H9 (cell line): ENCODE data around the gene RETN. TPM values are rescaled to one million over a fixed set of nuclear protein-coding genes. Genes with fewer than 3 reads are reported as not detected.

Source experiments
- DNase-seq: peaks from one replicate; pipeline ENCODE4 v3.0.0-alpha.2; 2017
- H2AFZ ChIP-seq: one replicate; pipeline ENCODE4 v1.6.1; 2013; ENCODE audit warnings: mild to moderate bottlenecking, low read length, control low read depth, moderate library complexity
- H2AK5ac ChIP-seq: 2 replicates; pipeline ENCODE4 v1.6.1; 2013; ENCODE audit warnings: low read length, control low read depth, mixed read lengths; ENCODE audit not compliant: insufficient read length
- H2BK120ac ChIP-seq: one replicate; pipeline ENCODE4 v1.6.1; 2013; ENCODE audit warnings: low read depth, mild to moderate bottlenecking, low read length, control low read depth, inconsistent platforms; ENCODE audit not compliant: poor library complexity, severe bottlenecking
- H2BK12ac ChIP-seq: 2 replicates; pipeline ENCODE4 v1.6.1; 2013; ENCODE audit warnings: low read length, control low read depth, mixed read lengths, low read depth; ENCODE audit not compliant: insufficient read length
- H2BK15ac ChIP-seq: 2 replicates; pipeline ENCODE4 v1.6.1; 2013; ENCODE audit warnings: low read depth, low read length, control low read depth
- H2BK20ac ChIP-seq: one replicate; pipeline ENCODE4 v1.6.1; 2013; ENCODE audit warnings: low read depth, mild to moderate bottlenecking, low read length, control low read depth, inconsistent platforms; ENCODE audit not compliant: poor library complexity, severe bottlenecking
- H2BK5ac ChIP-seq: 2 replicates; pipeline ENCODE4 v1.6.1; 2013; ENCODE audit warnings: low read length, control low read depth, mixed read lengths; ENCODE audit not compliant: insufficient read length
- H3K14ac ChIP-seq: 2 replicates; pipeline ENCODE4 v1.6.1; 2013; ENCODE audit warnings: low read length, control low read depth; ENCODE audit not compliant: insufficient read depth
- H3K18ac ChIP-seq: 2 replicates; pipeline ENCODE4 v1.6.1; 2013; ENCODE audit warnings: low read depth, mild to moderate bottlenecking, mixed read lengths, low read length, control low read depth; ENCODE audit not compliant: insufficient read length
- H3K23ac ChIP-seq: 2 replicates; pipeline ENCODE4 v1.6.1; 2013; ENCODE audit warnings: low read length, control low read depth, mixed read lengths, low read depth; ENCODE audit not compliant: insufficient read length
- H3K23me2 ChIP-seq: 2 replicates; pipeline ENCODE4 v1.6.1; 2013; ENCODE audit warnings: low read depth, mild to moderate bottlenecking, mixed read lengths, low read length, control low read depth; ENCODE audit not compliant: insufficient read length, poor library complexity, severe bottlenecking
- H3K27ac ChIP-seq: 2 replicates; pipeline ENCODE4 v1.5.1; 2013; ENCODE audit warnings: low read length, control low read depth, mixed read lengths, low read depth; ENCODE audit not compliant: insufficient read length
- H3K27me3 ChIP-seq: 2 replicates; pipeline ENCODE4 v1.6.1; 2013; ENCODE audit warnings: low read length, control low read depth, inconsistent platforms; ENCODE audit not compliant: insufficient read depth
- H3K4ac ChIP-seq: 2 replicates; pipeline ENCODE4 v1.6.1; 2013; ENCODE audit warnings: low read depth, mild to moderate bottlenecking, control low read depth, inconsistent platforms, low read length, moderate library complexity
- H3K4me1 ChIP-seq: 2 replicates; pipeline ENCODE4 v1.6.1; 2013; ENCODE audit warnings: low read length, control low read depth, inconsistent platforms; ENCODE audit not compliant: insufficient read depth
- H3K4me2 ChIP-seq: 2 replicates; pipeline ENCODE4 v1.6.1; 2013; ENCODE audit warnings: low read length, control low read depth, mixed read lengths; ENCODE audit not compliant: insufficient read length, insufficient read depth
- H3K56ac ChIP-seq: 2 replicates; pipeline ENCODE4 v1.6.1; 2013; ENCODE audit warnings: low read depth, mild to moderate bottlenecking, mixed read lengths, low read length, control low read depth; ENCODE audit not compliant: insufficient read length
- H3K79me1 ChIP-seq: 2 replicates; pipeline ENCODE4 v1.6.1; 2013; ENCODE audit warnings: low read depth, mild to moderate bottlenecking, moderate library complexity, low read length, control low read depth, inconsistent platforms; ENCODE audit not compliant: insufficient read depth, poor library complexity, severe bottlenecking
- H3K79me2 ChIP-seq: 2 replicates; pipeline ENCODE4 v1.6.1; 2013; ENCODE audit warnings: low read length, control low read depth, inconsistent platforms; ENCODE audit not compliant: insufficient read depth
- H3K9ac ChIP-seq: 2 replicates; pipeline ENCODE4 v1.6.1; 2013; ENCODE audit warnings: low read length, control low read depth, mixed read lengths; ENCODE audit not compliant: insufficient read length; ENCODE audit errors: extremely low read depth
- H3K9me3 ChIP-seq: one replicate; pipeline ENCODE4 v1.6.1; 2013; ENCODE audit warnings: low read depth, low read length, inconsistent platforms; ENCODE audit not compliant: control insufficient read depth
- H3T11ph ChIP-seq: one replicate; pipeline ENCODE4 v1.6.1; 2013; ENCODE audit warnings: mild to moderate bottlenecking, low read length, control low read depth, inconsistent platforms
- H4K20me1 ChIP-seq: one replicate; pipeline ENCODE4 v1.6.1; 2013; ENCODE audit not compliant: control insufficient read depth, insufficient read length, insufficient read depth
- H4K5ac ChIP-seq: 2 replicates; pipeline ENCODE4 v1.6.1; 2013; ENCODE audit warnings: low read depth, mild to moderate bottlenecking, mixed read lengths, low read length, control low read depth; ENCODE audit not compliant: insufficient read length
- H4K8ac ChIP-seq: replicated peaks from 2 replicates; pipeline ENCODE4 v1.6.1; 2013; ENCODE audit warnings: low read length, control low read depth, mixed read lengths, low read depth; ENCODE audit not compliant: insufficient read length
- H4K91ac ChIP-seq: 2 replicates; pipeline ENCODE4 v1.6.1; 2013; ENCODE audit warnings: low read depth, mild to moderate bottlenecking, moderate library complexity, mixed read lengths, low read length, control low read depth; ENCODE audit not compliant: insufficient read length
- H3K27ac Mint-ChIP-seq, 3 experiments: 2 replicates in 2 of 3; 3 replicates in 1 of 3; pipeline ENCODE4 v1.8.0; 2020 to 2021; ENCODE audit warnings: mixed read lengths in 3 of 3, mild to moderate bottlenecking in 1 of 3, moderate library complexity in 1 of 3
- H3K27me3 Mint-ChIP-seq: 2 replicates; pipeline ENCODE4 v1.8.0; 2021; ENCODE audit warnings: low read depth, mild to moderate bottlenecking, moderate library complexity, mixed read lengths
- H3K36me3 Mint-ChIP-seq, 3 experiments: 2 replicates in 2 of 3; 3 replicates in 1 of 3; pipeline ENCODE4 v1.8.0; 2020 to 2021; ENCODE audit warnings: low read depth in 3 of 3, mixed read lengths in 3 of 3; ENCODE audit not compliant: insufficient read depth in 1 of 3
- H3K4me1 Mint-ChIP-seq, 2 experiments: 2 replicates each; pipeline ENCODE4 v1.8.0; 2020; ENCODE audit warnings: mixed read lengths in 2 of 2
- H3K4me3 Mint-ChIP-seq, 2 experiments: 2 replicates in 1 of 2; 3 replicates in 1 of 2; pipeline ENCODE4 v1.8.0; 2020 to 2021; ENCODE audit warnings: mild to moderate bottlenecking in 2 of 2, mixed read lengths in 2 of 2, moderate library complexity in 1 of 2
- H3K9me3 Mint-ChIP-seq, 2 experiments: 2 replicates in 1 of 2; 3 replicates in 1 of 2; pipeline ENCODE4 v1.8.0; 2020; ENCODE audit warnings: mild to moderate bottlenecking in 2 of 2, mixed read lengths in 2 of 2, moderate library complexity in 1 of 2
- CTCF ChIP-seq: fragments of 200-600 bp; sonication (generic); conservative IDR thresholded peaks from 3 replicates; pipeline ENCODE4 v1.8.0; 2021; ENCODE audit warnings: antibody characterized with exemption, mild to moderate bottlenecking
- WGBS: extraction: QIAGEN DNeasy Blood & Tissue Kit; methylation state at CpG from one replicate; pipeline ENCODE4 v1.1.7; 2013; ENCODE audit warnings: missing lambda C conversion rate, low lambda C conversion rate, mixed read lengths; ENCODE audit not compliant: insufficient read length; ENCODE audit errors: extremely low coverage; 5-methylcytosine and 5-hydroxymethylcytosine counted together
- total RNA-seq: library from RNA; stranded (reverse); gene quantifications from 2 replicates; pipeline ENCODE4 v1.2.1, GENCODE V29; 2021

RETN gene
- total RNA-seq, 1 experiment from 2014 or later: not detected

- Mint-ChIP-seq H3K4me3 (no peak overlapping the region), H3K36me3 (no peaks in the 10 kb centered on the region), H3K27ac (no peak overlapping the region; a peak in 1 of 7 replicates), H3K4me1 (no peaks in the 10 kb centered on the region), H3K27me3 (peaks cover 24% of the 10 kb centered on the region), H3K9me3 (no peaks in the 10 kb centered on the region; a peak in 2 of 5 replicates)
- DNase-seq: no peak
- Histone ChIP-seq H3T11ph (no peak overlapping the region), H3K9me3 (no peaks in the 10 kb centered on the region), H4K20me1 (no peaks in the 10 kb centered on the region), H3K4me2 (no peak overlapping the region), H3K14ac (no peak overlapping the region), H3K79me2 (no peaks in the 10 kb centered on the region), H4K5ac (no peak overlapping the region), H3K4ac (no peak overlapping the region), H2BK15ac (no peak overlapping the region), H3K56ac (no peak overlapping the region), H2AFZ (no peak overlapping the region), H2BK120ac (no peak overlapping the region), H2BK12ac (no peak overlapping the region), H3K79me1 (no peaks in the 10 kb centered on the region), H3K27ac (no peak overlapping the region), H4K91ac (no peak overlapping the region), H2BK5ac (no peak overlapping the region), H3K23me2 (no peaks in the 10 kb centered on the region), H3K18ac (no peak overlapping the region), H3K9ac (no peak overlapping the region), H2BK20ac (no peak overlapping the region), H3K27me3 (no peaks in the 10 kb centered on the region), H3K23ac (no peak overlapping the region), H3K4me1 (no peaks in the 10 kb centered on the region), H4K8ac (no peak overlapping the region), H2AK5ac (no peak overlapping the region)
- WGBS: no CpG with 5 or more reads among the region's 1 CpG
- TF ChIP-seq CTCF: no peak
Observed at GRCh38 chr19:7715671-7716070, 46.8 kb downstream of the RETN start.
